IMR-90 (cell line): ENCODE data around the gene UACA. TPM values are rescaled to one million over a fixed set of nuclear protein-coding genes. Genes with fewer than 3 reads are reported as not detected.
A peak's percentile ranks its signal among the peaks of the same experiment; 100 is the strongest.

Source experiments
- ATAC-seq: fragments of 200-7000 bp; cut with Tn5 transposase; 2 replicates; pipeline ENCODE4 v1.9.1; 2020; ENCODE audit warnings: low read depth, mild to moderate bottlenecking, moderate library complexity
- BruUV-seq: library from RNA; stranded (reverse); fragments of 400-500 nt; replicated peaks from 2 replicates; lab custom pipeline; 2021; lab: Mats Ljungman, UMichigan
- CTCF ChIA-PET: fragments of 300-600 bp; formaldehyde crosslinking; extraction: SDS; loops from one replicate; lab custom pipeline; 2021; ENCODE audit warnings: antibody characterized with exemption; lab: Yijun Ruan, JAX
- POLR2A ChIA-PET: fragments of 300-600 bp; sonication (Branson Sonifier 250); formaldehyde crosslinking; loops from one replicate; lab custom pipeline; 2022; ENCODE audit warnings: antibody characterized with exemption; ENCODE audit not compliant: unreplicated experiment; lab: Charles Lee
- DNase-seq: peaks from one replicate; pipeline ENCODE4 v3.0.0; 2013
- H2AFZ ChIP-seq: replicated peaks from 2 replicates; pipeline ENCODE3; 2013; ENCODE audit warnings: low read length, mild to moderate bottlenecking; ENCODE audit not compliant: poor library complexity
- H2AK5ac ChIP-seq: 2 replicates; pipeline ENCODE4 v1.6.1; 2013; ENCODE audit warnings: low read depth, low read length, inconsistent platforms
- H2AK9ac ChIP-seq: replicated peaks from 2 replicates; pipeline ENCODE3; 2013; ENCODE audit warnings: mild to moderate bottlenecking, low read depth, low read length, moderate library complexity; ENCODE audit not compliant: poor library complexity
- H2BK120ac ChIP-seq: 2 replicates; pipeline ENCODE4 v1.6.1; 2013; ENCODE audit warnings: low read depth, low read length, inconsistent platforms
- H2BK15ac ChIP-seq: 3 replicates; pipeline ENCODE4 v1.6.1; 2013; ENCODE audit warnings: low read depth, low read length, inconsistent platforms
- H2BK20ac ChIP-seq: 2 replicates; pipeline ENCODE4 v1.6.1; 2013; ENCODE audit warnings: low read depth, mild to moderate bottlenecking, inconsistent platforms, low read length, moderate library complexity
- H2BK5ac ChIP-seq: 2 replicates; pipeline ENCODE4 v1.6.1; 2013; ENCODE audit warnings: mild to moderate bottlenecking, low read depth, low read length, inconsistent platforms; ENCODE audit not compliant: poor library complexity, severe bottlenecking
- H3K14ac ChIP-seq: replicated peaks from 2 replicates; pipeline ENCODE4 v1.6.1; 2013; ENCODE audit warnings: low read depth, low read length, inconsistent platforms
- H3K18ac ChIP-seq: 2 replicates; pipeline ENCODE4 v1.6.1; 2013; ENCODE audit warnings: low read depth, low read length, control low read depth
- H3K23ac ChIP-seq: 2 replicates; pipeline ENCODE4 v1.6.1; 2013; ENCODE audit warnings: low read depth, low read length, inconsistent platforms
- H3K27ac ChIP-seq: 2 replicates; pipeline ENCODE4 v1.5.1; 2013; ENCODE audit warnings: mild to moderate bottlenecking, control low read depth, low read length; ENCODE audit not compliant: insufficient read depth
- H3K27me3 ChIP-seq: 2 replicates; pipeline ENCODE4 v1.6.1; 2013; ENCODE audit warnings: low read length; ENCODE audit not compliant: control insufficient read depth, insufficient read depth
- H3K36me3 ChIP-seq: 2 replicates; pipeline ENCODE4 v1.6.1; 2013; ENCODE audit warnings: low read length, mixed read lengths; ENCODE audit not compliant: control insufficient read depth, insufficient read depth
- H3K4ac ChIP-seq: 2 replicates; pipeline ENCODE4 v1.6.1; 2013; ENCODE audit warnings: low read depth, low read length, inconsistent platforms
- H3K4me1 ChIP-seq: 2 replicates; pipeline ENCODE4 v1.6.1; 2013; ENCODE audit warnings: low read length, mixed read lengths; ENCODE audit not compliant: control insufficient read depth, insufficient read depth
- H3K4me2 ChIP-seq: 2 replicates; pipeline ENCODE4 v1.6.1; 2013; ENCODE audit warnings: low read depth, mild to moderate bottlenecking, control low read depth, low read length, moderate library complexity
- H3K4me3 ChIP-seq: 2 replicates; pipeline ENCODE4 v1.5.1; 2013; ENCODE audit warnings: low read depth, mild to moderate bottlenecking, control low read depth, low read length, moderate library complexity; ENCODE audit not compliant: insufficient read depth
- H3K56ac ChIP-seq: 2 replicates; pipeline ENCODE4 v1.6.1; 2013; ENCODE audit warnings: low read length, inconsistent platforms; ENCODE audit not compliant: insufficient read depth; ENCODE audit errors: extremely low read depth
- H3K79me1 ChIP-seq, 2 experiments: 2 replicates each; pipeline ENCODE4 v1.6.1; 2013; ENCODE audit warnings: low read length in 2 of 2, inconsistent platforms in 1 of 2, low read depth in 1 of 2
- H3K9ac ChIP-seq: 2 replicates; pipeline ENCODE4 v1.6.1; 2013; ENCODE audit warnings: low read depth, low read length, control low read depth
- H3K9me1 ChIP-seq: 2 replicates; pipeline ENCODE4 v1.6.1; 2013; ENCODE audit warnings: low read length, inconsistent platforms; ENCODE audit not compliant: insufficient read depth
- H3K9me3 ChIP-seq: 2 replicates; pipeline ENCODE4 v1.6.1; 2013; ENCODE audit warnings: low read length; ENCODE audit not compliant: control insufficient read depth, insufficient read depth
- H4K20me1 ChIP-seq: 2 replicates; pipeline ENCODE4 v1.6.1; 2013; ENCODE audit warnings: low read length, inconsistent platforms; ENCODE audit not compliant: insufficient read depth
- H4K5ac ChIP-seq: 2 replicates; pipeline ENCODE4 v1.6.1; 2013; ENCODE audit warnings: mild to moderate bottlenecking, low read depth, low read length, control low read depth
- H4K8ac ChIP-seq, 2 experiments: 2 replicates each; pipeline ENCODE4 v1.6.1; 2013; ENCODE audit warnings: low read depth in 2 of 2, low read length in 2 of 2, control low read depth in 1 of 2, inconsistent platforms in 1 of 2
- H4K91ac ChIP-seq: 2 replicates; pipeline ENCODE4 v1.6.1; 2013; ENCODE audit warnings: low read depth, low read length, inconsistent platforms; ENCODE audit not compliant: insufficient read depth
- BHLHE40 ChIP-seq: fragments of 150-350 bp; IDR thresholded peaks from 2 replicates; pipeline ENCODE4 v1.6.1; 2016; ENCODE audit warnings: mild to moderate bottlenecking, low read depth, low read length
- CHD1 ChIP-seq: IDR thresholded peaks from 2 replicates; pipeline ENCODE4 v1.6.1; 2012; ENCODE audit warnings: low read depth, low read length, improper control_type of control experiment
- CTCF ChIP-seq: conservative IDR thresholded peaks from 2 replicates; pipeline ENCODE4 v1.5.1; 2012; ENCODE audit warnings: mild to moderate bottlenecking, low read depth, low read length, improper control_type of control experiment
- ELK1 ChIP-seq: fragments of 150-350 bp; IDR thresholded peaks from 2 replicates; pipeline ENCODE4 v1.6.1; 2016; ENCODE audit warnings: low read depth, mild to moderate bottlenecking, low read length, moderate library complexity, borderline replicate concordance
- FOS ChIP-seq: fragments of 150-350 bp; IDR thresholded peaks from 2 replicates; pipeline ENCODE4 v1.6.1; 2016; ENCODE audit warnings: low read depth, low read length
- MAFK ChIP-seq: IDR thresholded peaks from 2 replicates; pipeline ENCODE4 v1.6.1; 2012; ENCODE audit warnings: low read depth, low read length, improper control_type of control experiment
- MAZ ChIP-seq: IDR thresholded peaks from 2 replicates; pipeline ENCODE4 v1.6.1; 2012; ENCODE audit warnings: low read depth, mild to moderate bottlenecking, low read length, improper control_type of control experiment, moderate library complexity, borderline replicate concordance
- MXI1 ChIP-seq: IDR thresholded peaks from 2 replicates; pipeline ENCODE4 v1.6.1; 2012; ENCODE audit warnings: low read depth, mild to moderate bottlenecking, low read length, moderate library complexity, borderline replicate concordance
- NFE2L2 ChIP-seq: fragments of 150-350 bp; IDR thresholded peaks from 2 replicates; pipeline ENCODE4 v1.6.1; 2016; ENCODE audit warnings: low read depth, mild to moderate bottlenecking, low read length
- RAD21 ChIP-seq: IDR thresholded peaks from 2 replicates; pipeline ENCODE4 v1.6.1; 2012; ENCODE audit warnings: low read length, improper control_type of control experiment
- RCOR1 ChIP-seq: IDR thresholded peaks from 2 replicates; pipeline ENCODE4 v1.6.1; 2012; ENCODE audit warnings: mild to moderate bottlenecking, low read length, improper control_type of control experiment; ENCODE audit not compliant: insufficient replicate concordance
- USF2 ChIP-seq: fragments of 150-350 bp; IDR thresholded peaks from 2 replicates; pipeline ENCODE4 v1.6.1; 2017; ENCODE audit warnings: mild to moderate bottlenecking, antibody characterized with exemption, low read length, low read depth
- WGBS, 2 experiments: methylation state at CpG; one replicate each; pipeline versions ENCODE4 v1.1.5 to v1.1.7; 2013; ENCODE audit warnings: missing lambda C conversion rate in 2 of 2; ENCODE audit not compliant: insufficient read length in 1 of 2; ENCODE audit errors: extremely low coverage in 2 of 2; 5-methylcytosine and 5-hydroxymethylcytosine counted together
- dilution Hi-C: fragments of 300-500 bp; cut with HindIII; formaldehyde crosslinking; loops from one replicate; pipeline ENCODE4 v1.14.3; 2018; ENCODE audit warnings: low sequenced_read_pairs; ENCODE audit not compliant: unreplicated experiment
- in situ Hi-C: fragments of 300-500 bp; cut with MboI; formaldehyde crosslinking; loops from 3 replicates; pipeline ENCODE4 v1.14.3; 2019; ENCODE audit warnings: low sequenced_read_pairs, inconsistent platforms, mixed read lengths
- intact Hi-C: fragments of 100-400 bp; cut with micrococcal nuclease; formaldehyde crosslinking; loops from 2 replicates; pipeline ENCODE4 v1.10.0; 2022
- polyA plus RNA-seq, 3 experiments: library from polyadenylated mRNA; depleted of rRNA; stranded (reverse); fragments of >200 nt; gene quantifications; 2 replicates each; pipeline ENCODE4 v1.2.3, GENCODE V29; 2012; ENCODE audit warnings: low replicate concordance in 1 of 3
- total RNA-seq: library from RNA; depleted of rRNA; stranded (reverse); fragments of >200 nt; gene quantifications from 2 replicates; pipeline ENCODE4 v1.2.3, GENCODE V29; 2012

Gene UACA
- total and polyA plus RNA-seq, 2 of the 4 experiments (the other 2 are of a cell fraction) = 156 to 507 TPM

GRCh38 chr15:70799667-70800450, 36.5 kb upstream of the UACA start (continued):
- no peak for TF ChIP-seq ELK1
- no peak for TF ChIP-seq CHD1

- dilution Hi-C loops = no loop called here
- TF ChIP-seq USF2 (no peak), CHD1 (no peak), FOS (no peak), RCOR1 (no peak), RAD21 (no peak), BHLHE40 (no peak), NFE2L2 (no peak), CTCF (no peak), MAFK (no peak), MAZ (no peak), MXI1 (no peak)
Observed at GRCh38 chr15:70797464-70797863, 34.1 kb upstream of the UACA start.

More at GRCh38 chr15:70797464-70797863, 34.1 kb upstream of the UACA start:
- ChIA-PET POLR2A (no interaction called here), CTCF (interaction anchor here (0.5 to 2.4 kb wide), 2 partner anchors 14 to 25 kb away, joined by 3 to 7 read pairs; no protein-coding TSS in a partner anchor)
- peak overlapping the region; percentile 25; the same call in 1 of the 2 replicates for H3K23ac ChIP-seq
- no peak overlapping the region for H3K9ac ChIP-seq
- H3K9me1 ChIP-seq = peaks cover 44% of the 10 kb centered on the region
- no peak overlapping the region for H2AK9ac ChIP-seq
- no peak for ATAC-seq
- intact Hi-C loops = no loop called here
- no peak overlapping the region for H3K27ac ChIP-seq
- H3K4ac ChIP-seq = peak overlapping the region; percentile 81
- H3K4me2 ChIP-seq = no peak overlapping the region
- H3K4me3 ChIP-seq = no peak overlapping the region
- H2BK120ac ChIP-seq = peak overlapping the region; percentile 95
- H2BK15ac ChIP-seq = peak overlapping the region; percentile 92; the same call in 2 of the 3 replicates
- peak overlapping the region; percentile 86; the same call in 1 of the 2 replicates for H3K18ac ChIP-seq
- no peak for DNase-seq
- H3K36me3 ChIP-seq = no peaks in the 10 kb centered on the region
- no peak overlapping the region for H3K56ac ChIP-seq
- H4K8ac ChIP-seq = peak overlapping the region; percentile 35 to 48; a peak in 3 of 4 replicates
- H3K14ac ChIP-seq = peak overlapping the region; percentile 59
- peak overlapping the region; percentile 83 for H2AK5ac ChIP-seq
- H2AFZ ChIP-seq = no peak overlapping the region
- H4K20me1 ChIP-seq = no peaks in the 10 kb centered on the region
- no peaks in the 10 kb centered on the region for H3K9me3 ChIP-seq
- WGBS, 2 experiments = 100% methylated on average over 1 of the region's 5 CpGs; no CpG with 5 or more reads in 1 of the 2 experiments
- BruUV-seq = no TSS peak
- no peak overlapping the region; the same call in 1 of the 2 replicates for H4K5ac ChIP-seq
- no peaks in the 10 kb centered on the region for H3K27me3 ChIP-seq
- in situ Hi-C loops = no loop called here
- peak overlapping the region; percentile 63 for H4K91ac ChIP-seq
- H3K79me1 ChIP-seq = peaks cover 15 to 70% of the 10 kb centered on the region in 2 experiments
- peaks cover 44% of the 10 kb centered on the region for H3K4me1 ChIP-seq
- no peak overlapping the region for H2BK5ac ChIP-seq
- H2BK20ac ChIP-seq = peak overlapping the region; percentile 94
